Suprapubic skin (tissue), 4 donors: ENCODE results near the gene PET100.

ENCODE experiments used
- CTCF ChIP-seq, 2 donors: fragments of 200-600 bp in 1 of 2; fragments of 450-650 bp in 1 of 2; sonication (generic) in 1 of 2; IDR thresholded peaks; one replicate each; pipeline ENCODE4 v1.5.1; 2016 to 2019; ENCODE audit warnings: antibody characterized with exemption in 2 of 2, mild to moderate bottlenecking in 1 of 2, moderate library complexity in 1 of 2
- EP300 ChIP-seq: sonication (generic); formaldehyde crosslinking; IDR thresholded peaks from one replicate; pipeline ENCODE4 v1.6.1; 2017; ENCODE audit warnings: antibody characterized with exemption
- POLR2A ChIP-seq, 2 donors: fragments of 450-650 bp; IDR thresholded peaks; one replicate each; pipeline ENCODE4 v1.6.1; 2017; ENCODE audit warnings: antibody characterized with exemption in 2 of 2, mild to moderate bottlenecking in 2 of 2, moderate library complexity in 2 of 2
- POLR2AphosphoS5 ChIP-seq, 3 donors: sonication (generic); formaldehyde crosslinking; IDR thresholded peaks; one replicate each; pipeline ENCODE4 v1.6.1; 2017; ENCODE audit warnings: antibody characterized with exemption in 3 of 3

- no peak for TF ChIP-seq CTCF (IDR thresholded peaks at IDR 0.05)
- no peak for TF ChIP-seq POLR2AphosphoS5 (IDR thresholded peaks at IDR 0.05)
- no peak for TF ChIP-seq EP300
- TF ChIP-seq POLR2A (IDR thresholded peaks at IDR 0.05), result no peak
Observed at GRCh38 chr19:7610491-7611240, 18.9 kb upstream of the PET100 start.
